GM10266 (cell line): Measurements from ENCODE around the gene LRRC8E.

ENCODE experiments used
- DNase-seq: peaks from one replicate; pipeline ENCODE4 v3.0.0; 2012; ENCODE audit errors: extremely low spot score
- CTCF ChIP-seq: IDR thresholded peaks from 2 replicates; pipeline ENCODE4 v1.5.1; 2012; ENCODE audit warnings: mild to moderate bottlenecking, low read depth; ENCODE audit not compliant: control insufficient read depth, insufficient read depth; ENCODE audit errors: missing control alignments

Gene LRRC8E

GRCh38 chr19:7943444-7944176, 55.3 kb downstream of the LRRC8E start, which contains the start of gene TIMM44:
TIMM44 (minus strand) TSS chr19:7943666; CDS start chr19:7943651, 15 bp downstream.
- peak; percentile 32 for TF ChIP-seq CTCF
- peak; percentile 98 for DNase-seq

GRCh38 chr19:7944177-7944761, 56.0 kb downstream of the LRRC8E start:
- peak; percentile 86 for TF ChIP-seq CTCF
- DNase-seq, result peak; percentile 87

- no peak for DNase-seq
Observed at GRCh38 chr19:7947939-7948338, 59.6 kb downstream of the LRRC8E start.

More at GRCh38 chr19:7947939-7948338, 59.6 kb downstream of the LRRC8E start:
- no peak for TF ChIP-seq CTCF
